MM.1S (cell line): ENCODE data around the gene CNTROB.

Source experiments
- DNase-seq: peaks from one replicate; pipeline ENCODE4 v3.0.0-alpha.2; 2015
- H2AFZ ChIP-seq: fragments of 300-600 bp; sonication (generic); 2 replicates; pipeline ENCODE4 v1.6.0; 2016; ENCODE audit warnings: antibody characterized with exemption, low read length
- H3F3A ChIP-seq: fragments of 300-600 bp; sonication (generic); 2 replicates; pipeline ENCODE4 v1.6.1; 2016; ENCODE audit warnings: mild to moderate bottlenecking, antibody characterized with exemption, low read length, moderate library complexity, mixed read lengths; ENCODE audit not compliant: insufficient read depth
- H3K27ac ChIP-seq: fragments of 300-600 bp; sonication (generic); 2 replicates; pipeline ENCODE4 v1.5.1; 2016; ENCODE audit warnings: mild to moderate bottlenecking, low read length
- H3K27me3 ChIP-seq: fragments of 300-600 bp; sonication (generic); replicated peaks from 2 replicates; pipeline ENCODE4 v1.6.0; 2016; ENCODE audit warnings: low read length; ENCODE audit not compliant: insufficient read depth
- H3K36me3 ChIP-seq: fragments of 300-600 bp; sonication (generic); replicated peaks from 2 replicates; pipeline ENCODE4 v1.6.1; 2016; ENCODE audit warnings: mild to moderate bottlenecking, low read length, mixed read lengths; ENCODE audit not compliant: insufficient read depth
- H3K4me1 ChIP-seq: fragments of 300-600 bp; sonication (generic); 2 replicates; pipeline ENCODE4 v1.6.1; 2016; ENCODE audit warnings: low read length, mixed read lengths
- H3K4me2 ChIP-seq: fragments of 300-600 bp; sonication (generic); 2 replicates; pipeline ENCODE4 v1.6.0; 2016; ENCODE audit warnings: low read depth, low read length
- H3K4me3 ChIP-seq: fragments of 300-600 bp; sonication (generic); 2 replicates; pipeline ENCODE4 v1.5.1; 2016; ENCODE audit warnings: low read length, mixed read lengths
- H3K79me2 ChIP-seq: fragments of 300-600 bp; sonication (generic); 2 replicates; pipeline ENCODE4 v1.6.1; 2016; ENCODE audit warnings: mixed run types, low read length, mixed read lengths
- H3K9ac ChIP-seq: fragments of 300-600 bp; sonication (generic); 2 replicates; pipeline ENCODE4 v1.6.1; 2016; ENCODE audit warnings: low read length, mixed read lengths
- H3K9me2 ChIP-seq: fragments of 300-600 bp; sonication (generic); replicated peaks from 2 replicates; pipeline ENCODE4 v1.6.1; 2016; ENCODE audit warnings: mild to moderate bottlenecking, low read length, mixed read lengths; ENCODE audit not compliant: insufficient read depth
- H3K9me3 ChIP-seq: fragments of 300-600 bp; sonication (generic); replicated peaks from 2 replicates; pipeline ENCODE4 v1.6.1; 2016; ENCODE audit warnings: mild to moderate bottlenecking, low read length, mixed read lengths; ENCODE audit not compliant: insufficient read depth
- H4K20me1 ChIP-seq: fragments of 300-600 bp; sonication (generic); 2 replicates; pipeline ENCODE4 v1.6.1; 2016; ENCODE audit warnings: mild to moderate bottlenecking, low read length, moderate library complexity, mixed read lengths; ENCODE audit not compliant: insufficient read depth
- EZH2 ChIP-seq: fragments of 300-600 bp; sonication (generic); optimal IDR thresholded peaks from 2 replicates; pipeline ENCODE3; 2017; ENCODE audit warnings: low read depth, mild to moderate bottlenecking, antibody characterized with exemption, low read length, mixed read lengths
- EZH2phosphoT487 ChIP-seq: fragments of 300-600 bp; sonication (generic); IDR thresholded peaks from 2 replicates; pipeline ENCODE4 v1.6.1; 2018; ENCODE audit warnings: antibody characterized with exemption, low read length
- TF ChIP-seq, protein P1 (sequence below): fragments of 300-600 bp; sonication (generic); IDR thresholded peaks from 2 replicates; pipeline ENCODE4 v1.5.1; 2016; ENCODE audit warnings: antibody characterized with exemption, low read length, mixed read lengths

Gene CNTROB

DNA sequence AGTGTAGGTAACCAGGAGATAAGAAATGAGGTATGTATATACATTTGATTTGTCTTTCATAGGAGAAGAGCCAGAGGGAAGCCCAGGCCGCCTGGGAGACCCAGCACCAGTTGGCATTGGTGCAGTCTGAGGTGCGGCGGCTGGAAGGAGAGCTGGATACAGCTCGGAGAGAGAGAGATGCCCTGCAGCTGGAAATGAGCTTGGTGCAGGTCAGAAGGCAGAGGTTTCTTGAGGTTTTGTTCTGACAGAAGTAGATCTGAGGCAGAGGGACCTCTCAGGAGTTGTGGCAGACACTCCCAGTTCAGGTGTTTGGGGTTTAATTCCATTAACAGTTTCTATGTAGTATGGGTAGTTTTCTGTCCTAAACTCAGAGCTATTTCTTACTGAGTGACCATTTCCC, 8.0 kb downstream of the CNTROB start:
- DNase-seq = no peak
- Histone ChIP-seq H3K4me2 (no peak overlapping the region), H3K4me1 (no peaks in the 10 kb centered on the region), H3F3A (no peaks in the 10 kb centered on the region), H3K4me3 (no peak overlapping the region), H3K27me3 (no peaks in the 10 kb centered on the region), H3K36me3 (peaks cover 5% of the 10 kb centered on the region; the same call in 1 of the 2 replicates), H3K27ac (no peak overlapping the region), H4K20me1 (no peaks in the 10 kb centered on the region), H3K9me3 (no peaks in the 10 kb centered on the region), H2AFZ (no peak overlapping the region), H3K9me2 (no peaks in the 10 kb centered on the region), H3K9ac (no peak overlapping the region), H3K79me2 (no peaks in the 10 kb centered on the region)
- TF ChIP-seq, protein P1, sequence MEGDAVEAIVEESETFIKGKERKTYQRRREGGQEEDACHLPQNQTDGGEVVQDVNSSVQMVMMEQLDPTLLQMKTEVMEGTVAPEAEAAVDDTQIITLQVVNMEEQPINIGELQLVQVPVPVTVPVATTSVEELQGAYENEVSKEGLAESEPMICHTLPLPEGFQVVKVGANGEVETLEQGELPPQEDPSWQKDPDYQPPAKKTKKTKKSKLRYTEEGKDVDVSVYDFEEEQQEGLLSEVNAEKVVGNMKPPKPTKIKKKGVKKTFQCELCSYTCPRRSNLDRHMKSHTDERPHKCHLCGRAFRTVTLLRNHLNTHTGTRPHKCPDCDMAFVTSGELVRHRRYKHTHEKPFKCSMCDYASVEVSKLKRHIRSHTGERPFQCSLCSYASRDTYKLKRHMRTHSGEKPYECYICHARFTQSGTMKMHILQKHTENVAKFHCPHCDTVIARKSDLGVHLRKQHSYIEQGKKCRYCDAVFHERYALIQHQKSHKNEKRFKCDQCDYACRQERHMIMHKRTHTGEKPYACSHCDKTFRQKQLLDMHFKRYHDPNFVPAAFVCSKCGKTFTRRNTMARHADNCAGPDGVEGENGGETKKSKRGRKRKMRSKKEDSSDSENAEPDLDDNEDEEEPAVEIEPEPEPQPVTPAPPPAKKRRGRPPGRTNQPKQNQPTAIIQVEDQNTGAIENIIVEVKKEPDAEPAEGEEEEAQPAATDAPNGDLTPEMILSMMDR = no peak
- TF ChIP-seq EZH2phosphoT487 (no peak), EZH2 (no peak)

DNA sequence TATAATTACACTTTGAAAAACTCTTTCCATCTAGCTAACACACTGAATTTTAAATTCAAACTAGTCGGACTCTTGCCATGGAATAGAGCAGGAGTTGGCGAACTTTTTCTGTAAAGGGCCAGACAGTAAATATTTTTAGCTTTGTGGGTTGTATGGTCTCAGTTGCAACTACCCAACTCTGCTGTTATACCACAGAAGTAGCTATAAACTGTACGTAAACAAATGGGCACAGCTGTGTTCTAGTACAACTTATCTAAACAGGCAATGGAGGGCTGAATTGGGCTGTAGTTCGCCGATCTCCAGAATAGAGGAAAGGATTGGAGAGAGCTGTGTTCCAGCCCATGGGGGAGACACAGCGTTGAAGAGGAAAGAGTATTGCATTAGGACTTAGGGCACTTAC, 8.7 kb downstream of the CNTROB start:
- H3K9me3 ChIP-seq = no peaks in the 10 kb centered on the region
- H3K4me2 ChIP-seq = no peak overlapping the region
- TF ChIP-seq, protein P1 = no peak
- H3K4me3 ChIP-seq = no peak overlapping the region
- no peaks in the 10 kb centered on the region for H3K27me3 ChIP-seq
- no peak overlapping the region for H3K27ac ChIP-seq
- DNase-seq = no peak
- no peaks in the 10 kb centered on the region for H3F3A ChIP-seq
- H2AFZ ChIP-seq = no peak overlapping the region
- peaks cover 5% of the 10 kb centered on the region; the same call in 1 of the 2 replicates for H3K36me3 ChIP-seq
- H3K9ac ChIP-seq = no peak overlapping the region
- no peaks in the 10 kb centered on the region for H3K79me2 ChIP-seq
- no peaks in the 10 kb centered on the region for H3K4me1 ChIP-seq
- no peaks in the 10 kb centered on the region for H4K20me1 ChIP-seq
- no peaks in the 10 kb centered on the region for H3K9me2 ChIP-seq

DNA sequence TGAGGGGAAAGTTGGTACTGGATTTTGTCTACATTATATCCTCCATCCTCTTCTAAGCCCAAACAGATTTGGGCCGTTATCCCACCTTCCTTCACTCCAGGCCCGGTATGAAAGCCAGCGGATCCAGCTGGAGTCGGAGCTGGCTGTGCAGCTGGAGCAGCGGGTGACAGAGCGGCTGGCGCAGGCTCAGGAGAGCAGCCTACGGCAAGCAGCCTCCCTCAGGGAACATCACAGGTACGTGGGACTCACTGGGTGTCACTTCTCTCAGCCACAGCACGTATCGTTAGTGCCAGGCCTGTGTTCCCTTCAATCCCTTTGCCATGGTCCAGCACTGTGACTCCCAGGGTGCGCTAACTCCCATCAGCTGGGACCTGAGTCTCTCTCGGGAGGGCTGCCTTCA, 11.3 kb downstream of the CNTROB start:
- DNase-seq = no peak
- Histone ChIP-seq H3K4me1 (no peaks in the 10 kb centered on the region), H3K27me3 (no peaks in the 10 kb centered on the region), H3K36me3 (peaks cover 5% of the 10 kb centered on the region; the same call in 1 of the 2 replicates), H4K20me1 (no peaks in the 10 kb centered on the region), H3K9me2 (no peaks in the 10 kb centered on the region), H2AFZ (no peak overlapping the region), H3F3A (no peaks in the 10 kb centered on the region), H3K9ac (no peak overlapping the region), H3K9me3 (no peaks in the 10 kb centered on the region), H3K4me3 (no peak overlapping the region), H3K27ac (no peak overlapping the region), H3K79me2 (no peaks in the 10 kb centered on the region), H3K4me2 (no peak overlapping the region)
- TF ChIP-seq EZH2phosphoT487 = no peak
- TF ChIP-seq, protein P1 = no peak
- no peak for TF ChIP-seq EZH2
